PC-3 (cell line): ENCODE results near the gene DGCR2. TPM values are rescaled to one million over a fixed set of nuclear protein-coding genes. Genes with fewer than 3 reads are reported as not detected.

Experiments
- ATAC-seq: fragments of 200-7000 bp; cut with Tn5 transposase; 2 replicates; pipeline ENCODE4 v1.9.1; 2020; ENCODE audit warnings: mild to moderate bottlenecking, moderate library complexity
- BruUV-seq: library from RNA; stranded (reverse); fragments of 400-500 nt; replicated peaks from 2 replicates; lab custom pipeline; 2021; lab: Mats Ljungman, UMichigan
- CTCF ChIA-PET: fragments of 300-600 bp; sonication (Branson Sonifier 250); formaldehyde crosslinking; loops from one replicate; lab custom pipeline; 2022; ENCODE audit warnings: antibody characterized with exemption; lab: Charles Lee
- POLR2A ChIA-PET: fragments of 300-600 bp; sonication (Branson Sonifier 250); formaldehyde crosslinking; loops from one replicate; lab custom pipeline; 2022; ENCODE audit warnings: antibody characterized with exemption; ENCODE audit not compliant: unreplicated experiment; lab: Charles Lee
- DNase-seq: peaks from one replicate; pipeline ENCODE4 v3.0.0-alpha.2; 2015
- H2AFZ ChIP-seq: fragments of 300-600 bp; sonication (generic); 2 replicates; pipeline ENCODE4 v1.6.0; 2016; ENCODE audit warnings: antibody characterized with exemption, low read length
- H3F3A ChIP-seq: fragments of 300-600 bp; sonication (generic); one replicate; pipeline ENCODE4 v1.6.0; 2017; ENCODE audit warnings: antibody characterized with exemption, low read length, control low read depth, mild to moderate bottlenecking; ENCODE audit not compliant: unreplicated experiment
- H3K27ac ChIP-seq: fragments of 300-600 bp; sonication (generic); 2 replicates; pipeline ENCODE4 v1.5.1; 2016; ENCODE audit warnings: mild to moderate bottlenecking, low read length
- H3K27me3 ChIP-seq: fragments of 300-600 bp; sonication (generic); 2 replicates; pipeline ENCODE4 v1.6.1; 2016; ENCODE audit warnings: low read length, mixed read lengths
- H3K36me3 ChIP-seq: fragments of 300-600 bp; sonication (generic); 2 replicates; pipeline ENCODE4 v1.6.1; 2016; ENCODE audit warnings: low read depth, mixed run types, low read length, mixed read lengths
- H3K4me1 ChIP-seq: fragments of 300-600 bp; sonication (generic); 2 replicates; pipeline ENCODE4 v1.5.1; 2016; ENCODE audit warnings: low read length; ENCODE audit not compliant: insufficient read depth
- H3K4me2 ChIP-seq: fragments of 300-600 bp; sonication (generic); 2 replicates; pipeline ENCODE4 v1.6.0; 2016; ENCODE audit warnings: low read length
- H3K4me3 ChIP-seq: fragments of 300-600 bp; sonication (generic); 2 replicates; pipeline ENCODE4 v1.5.1; 2016; ENCODE audit warnings: mild to moderate bottlenecking, low read length, mixed read lengths
- H3K79me2 ChIP-seq: fragments of 300-600 bp; sonication (generic); 2 replicates; pipeline ENCODE4 v1.6.1; 2017; ENCODE audit warnings: low read length, mixed read lengths
- H3K9ac ChIP-seq: fragments of 300-600 bp; sonication (generic); 2 replicates; pipeline ENCODE4 v1.6.0; 2016; ENCODE audit warnings: mild to moderate bottlenecking, low read length
- H3K9me2 ChIP-seq: fragments of 300-600 bp; sonication (generic); replicated peaks from 2 replicates; pipeline ENCODE4 v1.6.1; 2016; ENCODE audit warnings: mixed run types, low read length, mixed read lengths
- H3K9me3 ChIP-seq: fragments of 300-600 bp; sonication (generic); 2 replicates; pipeline ENCODE4 v1.6.1; 2016; ENCODE audit warnings: low read length, mixed read lengths
- H4K20me1 ChIP-seq: fragments of 300-600 bp; sonication (generic); 2 replicates; pipeline ENCODE4 v1.6.1; 2016; ENCODE audit warnings: low read length, mixed read lengths
- EZH2 ChIP-seq: fragments of 300-600 bp; sonication (generic); IDR thresholded peaks from one replicate; pipeline ENCODE4 v1.6.1; 2017; ENCODE audit warnings: antibody characterized with exemption, mild to moderate bottlenecking, low read length; ENCODE audit not compliant: unreplicated experiment
- EZH2phosphoT487 ChIP-seq: fragments of 300-600 bp; sonication (generic); IDR thresholded peaks from 2 replicates; pipeline ENCODE4 v1.6.1; 2018; ENCODE audit warnings: mild to moderate bottlenecking, antibody characterized with exemption, low read length, borderline replicate concordance
- intact Hi-C: fragments of 100-400 bp; cut with micrococcal nuclease; formaldehyde crosslinking; loops from 2 replicates; pipeline ENCODE4 v1.9.0; 2023
- total RNA-seq: library from RNA; depleted of rRNA; stranded (reverse); fragments of >200 nt; gene quantifications from 2 replicates; pipeline ENCODE4 v1.2.3, GENCODE V29; 2014
- TF ChIP-seq, protein P1 (sequence below): fragments of 300-600 bp; sonication (generic); conservative IDR thresholded peaks from 2 replicates; pipeline ENCODE4 v1.5.1; 2017; ENCODE audit warnings: antibody characterized with exemption, low read depth, mild to moderate bottlenecking, low read length

The DGCR2 gene
- total RNA-seq, 1 experiment from 2014 or later: 36.1 TPM

DNA sequence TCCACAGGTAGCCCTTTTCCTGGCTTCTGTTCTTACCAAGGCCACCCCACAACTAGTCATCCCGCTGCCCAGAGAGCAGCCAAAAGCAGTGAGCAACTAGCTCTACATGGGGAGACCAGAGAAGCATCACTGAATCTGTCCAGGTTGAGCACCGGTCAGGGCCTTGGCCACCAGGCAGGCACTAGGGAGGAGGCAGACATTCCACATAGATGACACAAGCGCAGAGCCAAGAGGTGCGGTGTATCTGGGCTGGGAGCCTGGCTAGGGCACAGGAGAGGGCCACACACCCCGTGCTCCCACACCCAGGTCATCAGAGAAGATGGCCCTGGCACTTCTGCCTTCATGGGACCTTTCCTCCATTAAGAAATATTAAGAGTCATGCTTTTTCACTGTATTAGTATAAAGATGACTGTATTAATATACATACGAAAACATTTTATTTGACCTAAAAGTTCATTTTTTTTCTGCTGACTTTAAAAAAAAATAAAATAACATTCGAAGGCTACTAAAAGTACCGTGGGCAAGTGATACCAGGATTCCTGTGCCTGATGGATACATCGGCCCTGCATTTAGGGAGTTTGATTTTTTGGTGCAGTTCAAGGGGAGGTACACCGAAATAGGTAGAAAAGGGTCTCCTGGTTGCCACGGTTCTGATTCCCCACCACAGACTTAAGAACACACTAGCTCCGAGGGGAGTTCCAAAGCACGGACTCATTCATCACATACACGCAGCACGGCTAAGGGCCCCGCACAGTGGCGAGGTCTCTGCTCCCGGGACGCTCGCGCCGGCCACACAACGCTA, 1.2 kb downstream of the DGCR2 start:
- H3K4me1 ChIP-seq: peaks cover 13% of the 10 kb centered on the region
- H3K79me2 ChIP-seq: peaks cover 58% of the 10 kb centered on the region
- no peaks in the 10 kb centered on the region for H3K9me3 ChIP-seq
- no peaks in the 10 kb centered on the region for H3F3A ChIP-seq
- intact Hi-C loops: no loop called here
- H4K20me1 ChIP-seq: peaks cover 35% of the 10 kb centered on the region; the same call in 1 of the 2 replicates
- BruUV-seq: TSS peak; percentile 53
- peak overlapping the region; percentile 90 for H3K4me2 ChIP-seq
- H3K27ac ChIP-seq: peak overlapping the region; percentile 20; the same call in 1 of the 2 replicates
- peak overlapping the region; percentile 96 for H3K4me3 ChIP-seq
- no peaks in the 10 kb centered on the region for H3K9me2 ChIP-seq
- H3K9ac ChIP-seq: peak overlapping the region; percentile 78
- TF ChIP-seq EZH2 (no peak), EZH2phosphoT487 (no peak)
- TF ChIP-seq, protein P1, sequence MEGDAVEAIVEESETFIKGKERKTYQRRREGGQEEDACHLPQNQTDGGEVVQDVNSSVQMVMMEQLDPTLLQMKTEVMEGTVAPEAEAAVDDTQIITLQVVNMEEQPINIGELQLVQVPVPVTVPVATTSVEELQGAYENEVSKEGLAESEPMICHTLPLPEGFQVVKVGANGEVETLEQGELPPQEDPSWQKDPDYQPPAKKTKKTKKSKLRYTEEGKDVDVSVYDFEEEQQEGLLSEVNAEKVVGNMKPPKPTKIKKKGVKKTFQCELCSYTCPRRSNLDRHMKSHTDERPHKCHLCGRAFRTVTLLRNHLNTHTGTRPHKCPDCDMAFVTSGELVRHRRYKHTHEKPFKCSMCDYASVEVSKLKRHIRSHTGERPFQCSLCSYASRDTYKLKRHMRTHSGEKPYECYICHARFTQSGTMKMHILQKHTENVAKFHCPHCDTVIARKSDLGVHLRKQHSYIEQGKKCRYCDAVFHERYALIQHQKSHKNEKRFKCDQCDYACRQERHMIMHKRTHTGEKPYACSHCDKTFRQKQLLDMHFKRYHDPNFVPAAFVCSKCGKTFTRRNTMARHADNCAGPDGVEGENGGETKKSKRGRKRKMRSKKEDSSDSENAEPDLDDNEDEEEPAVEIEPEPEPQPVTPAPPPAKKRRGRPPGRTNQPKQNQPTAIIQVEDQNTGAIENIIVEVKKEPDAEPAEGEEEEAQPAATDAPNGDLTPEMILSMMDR: no peak
- H3K27me3 ChIP-seq: no peaks in the 10 kb centered on the region
- ChIA-PET POLR2A (interaction anchor here (0.6 kb wide), 1 partner anchor 35 kb away, joined by 7 read pairs; no protein-coding TSS in a partner anchor), CTCF (no interaction called here)
- ATAC-seq (peak; percentile 75), DNase-seq (peak; percentile 76)
- no peak overlapping the region for H2AFZ ChIP-seq
- no peaks in the 10 kb centered on the region for H3K36me3 ChIP-seq

DNA sequence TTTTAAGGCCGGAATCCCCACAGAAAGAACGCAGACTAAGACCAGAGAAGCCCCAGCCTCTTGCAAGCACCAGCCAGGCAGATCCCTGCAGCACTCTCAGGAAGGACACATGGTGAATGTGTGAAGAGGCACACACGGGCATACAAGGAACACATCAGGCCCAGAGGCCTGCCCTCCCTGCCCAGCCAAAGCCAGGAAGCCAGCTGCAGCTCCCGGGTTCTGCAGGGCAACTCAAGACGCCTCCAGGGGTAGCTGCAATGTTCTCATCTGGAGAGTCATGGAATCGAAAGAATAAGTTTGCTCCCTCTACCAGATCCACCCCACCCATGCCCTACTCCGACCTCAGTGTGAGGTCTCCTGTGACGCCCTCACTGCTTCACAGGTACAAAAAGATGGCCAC, 2.3 kb downstream of the DGCR2 start:
- intact Hi-C loops: no loop called here

More for the DNA sequence above, 2.3 kb downstream of the DGCR2 start:
- CTCF ChIA-PET: no interaction called here
- Histone ChIP-seq H3K79me2 (peaks cover 68% of the 10 kb centered on the region), H3K4me1 (peaks cover 13% of the 10 kb centered on the region), H3F3A (no peaks in the 10 kb centered on the region), H3K4me3 (no peak overlapping the region), H3K4me2 (peak overlapping the region; percentile 90), H3K27me3 (no peaks in the 10 kb centered on the region), H3K36me3 (no peaks in the 10 kb centered on the region), H3K9ac (no peak overlapping the region), H4K20me1 (peaks cover 46% of the 10 kb centered on the region; the same call in 1 of the 2 replicates), H3K27ac (no peak overlapping the region), H3K9me3 (no peaks in the 10 kb centered on the region), H2AFZ (no peak overlapping the region), H3K9me2 (no peaks in the 10 kb centered on the region)
- no peak for ATAC-seq
- POLR2A ChIA-PET: no interaction called here
- TF ChIP-seq EZH2phosphoT487 (no peak), EZH2 (no peak)
- TF ChIP-seq, protein P1: no peak
- no TSS peak for BruUV-seq
- no peak for DNase-seq
